ENCODE data around the gene AMACR. TPM values are rescaled to one million over a fixed set of nuclear protein-coding genes. Genes with fewer than 3 reads are reported as not detected.

Gene AMACR
- total and polyA plus RNA-seq, 2 experiments from 2014 or later, result 6.7 to 12.6 TPM

DNA sequence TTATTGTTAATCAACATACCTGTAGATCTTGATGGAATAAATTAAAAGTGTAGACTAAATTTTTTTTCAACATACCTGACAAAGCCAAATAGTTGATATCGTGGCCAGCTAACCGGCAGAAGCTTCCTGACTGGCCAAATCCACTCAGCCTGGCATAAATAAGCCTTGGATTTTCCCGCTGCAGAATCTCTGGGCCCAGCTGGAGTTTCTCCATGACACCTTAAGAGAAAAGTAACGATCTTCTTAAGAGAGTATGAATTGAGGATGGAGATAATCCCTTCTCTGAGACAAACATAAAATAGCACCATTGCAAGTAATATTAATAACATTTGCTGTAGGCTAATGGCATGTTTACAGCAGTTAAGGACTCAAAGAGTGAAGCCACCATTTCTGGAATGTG is 2.2 kb downstream of the AMACR start (continued):
- TF ChIP-seq, protein P1, sequence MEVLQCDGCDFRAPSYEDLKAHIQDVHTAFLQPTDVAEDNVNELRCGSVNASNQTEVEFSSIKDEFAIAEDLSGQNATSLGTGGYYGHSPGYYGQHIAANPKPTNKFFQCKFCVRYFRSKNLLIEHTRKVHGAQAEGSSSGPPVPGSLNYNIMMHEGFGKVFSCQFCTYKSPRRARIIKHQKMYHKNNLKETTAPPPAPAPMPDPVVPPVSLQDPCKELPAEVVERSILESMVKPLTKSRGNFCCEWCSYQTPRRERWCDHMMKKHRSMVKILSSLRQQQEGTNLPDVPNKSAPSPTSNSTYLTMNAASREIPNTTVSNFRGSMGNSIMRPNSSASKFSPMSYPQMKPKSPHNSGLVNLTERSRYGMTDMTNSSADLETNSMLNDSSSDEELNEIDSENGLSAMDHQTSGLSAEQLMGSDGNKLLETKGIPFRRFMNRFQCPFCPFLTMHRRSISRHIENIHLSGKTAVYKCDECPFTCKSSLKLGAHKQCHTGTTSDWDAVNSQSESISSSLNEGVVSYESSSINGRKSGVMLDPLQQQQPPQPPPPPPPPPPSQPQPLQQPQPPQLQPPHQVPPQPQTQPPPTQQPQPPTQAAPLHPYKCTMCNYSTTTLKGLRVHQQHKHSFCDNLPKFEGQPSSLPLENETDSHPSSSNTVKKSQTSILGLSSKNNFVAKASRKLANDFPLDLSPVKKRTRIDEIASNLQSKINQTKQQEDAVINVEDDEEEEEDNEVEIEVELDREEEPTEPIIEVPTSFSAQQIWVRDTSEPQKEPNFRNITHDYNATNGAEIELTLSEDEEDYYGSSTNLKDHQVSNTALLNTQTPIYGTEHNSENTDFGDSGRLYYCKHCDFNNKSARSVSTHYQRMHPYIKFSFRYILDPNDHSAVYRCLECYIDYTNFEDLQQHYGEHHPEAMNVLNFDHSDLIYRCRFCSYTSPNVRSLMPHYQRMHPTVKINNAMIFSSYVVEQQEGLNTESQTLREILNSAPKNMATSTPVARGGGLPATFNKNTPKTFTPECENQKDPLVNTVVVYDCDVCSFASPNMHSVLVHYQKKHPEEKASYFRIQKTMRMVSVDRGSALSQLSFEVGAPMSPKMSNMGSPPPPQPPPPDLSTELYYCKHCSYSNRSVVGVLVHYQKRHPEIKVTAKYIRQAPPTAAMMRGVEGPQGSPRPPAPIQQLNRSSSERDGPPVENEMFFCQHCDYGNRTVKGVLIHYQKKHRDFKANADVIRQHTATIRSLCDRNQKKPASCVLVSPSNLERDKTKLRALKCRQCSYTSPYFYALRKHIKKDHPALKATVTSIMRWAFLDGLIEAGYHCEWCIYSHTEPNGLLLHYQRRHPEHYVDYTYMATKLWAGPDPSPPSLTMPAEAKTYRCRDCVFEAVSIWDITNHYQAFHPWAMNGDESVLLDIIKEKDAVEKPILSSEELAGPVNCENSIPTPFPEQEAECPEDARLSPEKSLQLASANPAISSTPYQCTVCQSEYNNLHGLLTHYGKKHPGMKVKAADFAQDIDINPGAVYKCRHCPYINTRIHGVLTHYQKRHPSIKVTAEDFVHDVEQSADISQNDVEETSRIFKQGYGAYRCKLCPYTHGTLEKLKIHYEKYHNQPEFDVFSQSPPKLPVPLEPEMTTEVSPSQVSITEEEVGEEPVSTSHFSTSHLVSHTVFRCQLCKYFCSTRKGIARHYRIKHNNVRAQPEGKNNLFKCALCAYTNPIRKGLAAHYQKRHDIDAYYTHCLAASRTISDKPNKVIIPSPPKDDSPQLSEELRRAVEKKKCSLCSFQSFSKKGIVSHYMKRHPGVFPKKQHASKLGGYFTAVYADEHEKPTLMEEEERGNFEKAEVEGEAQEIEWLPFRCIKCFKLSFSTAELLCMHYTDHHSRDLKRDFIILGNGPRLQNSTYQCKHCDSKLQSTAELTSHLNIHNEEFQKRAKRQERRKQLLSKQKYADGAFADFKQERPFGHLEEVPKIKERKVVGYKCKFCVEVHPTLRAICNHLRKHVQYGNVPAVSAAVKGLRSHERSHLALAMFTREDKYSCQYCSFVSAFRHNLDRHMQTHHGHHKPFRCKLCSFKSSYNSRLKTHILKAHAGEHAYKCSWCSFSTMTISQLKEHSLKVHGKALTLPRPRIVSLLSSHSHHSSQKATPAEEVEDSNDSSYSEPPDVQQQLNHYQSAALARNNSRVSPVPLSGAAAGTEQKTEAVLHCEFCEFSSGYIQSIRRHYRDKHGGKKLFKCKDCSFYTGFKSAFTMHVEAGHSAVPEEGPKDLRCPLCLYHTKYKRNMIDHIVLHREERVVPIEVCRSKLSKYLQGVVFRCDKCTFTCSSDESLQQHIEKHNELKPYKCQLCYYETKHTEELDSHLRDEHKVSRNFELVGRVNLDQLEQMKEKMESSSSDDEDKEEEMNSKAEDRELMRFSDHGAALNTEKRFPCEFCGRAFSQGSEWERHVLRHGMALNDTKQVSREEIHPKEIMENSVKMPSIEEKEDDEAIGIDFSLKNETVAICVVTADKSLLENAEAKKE (CRISPR knock-in tag; IDR thresholded peaks at IDR 0.05), result no peak
- TF ChIP-seq STAT1 (IDR thresholded peaks at IDR 0.05; ENCODE audit: unreplicated experiment), result no peak
- no peak for TF ChIP-seq ZNF114 (CRISPR knock-in tag; IDR thresholded peaks at IDR 0.05)

DNA sequence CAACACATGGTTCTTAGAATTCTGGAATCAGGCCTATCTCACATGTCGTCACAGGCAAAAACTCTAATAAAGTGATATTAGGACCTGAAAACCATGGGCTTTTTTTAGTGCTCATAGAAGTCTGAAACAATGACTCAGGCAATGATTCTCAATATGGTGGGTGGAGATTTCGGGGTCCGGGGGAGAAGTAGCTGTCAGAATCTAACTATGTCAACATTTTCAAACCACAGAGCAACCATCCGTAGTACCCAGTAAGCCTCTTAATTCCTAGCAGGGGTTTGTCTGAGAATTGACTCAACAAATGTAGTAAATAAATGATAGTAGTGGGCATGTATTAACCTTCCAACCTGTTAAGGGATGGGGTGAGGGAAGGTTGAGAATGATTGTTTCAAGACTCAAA is 2.6 kb downstream of the AMACR start:
- Mint-ChIP-seq H3K36me3 (ENCODE audit: low read depth) (peaks cover 11% of the 10 kb centered on the region), H3K27ac (no peak overlapping the region), H3K27me3 (ENCODE audit: insufficient read depth, low read depth, poor library complexity) (peaks cover 10% of the 10 kb centered on the region), H3K4me1 (peaks cover 18% of the 10 kb centered on the region), H3K9me3 (no peaks in the 10 kb centered on the region), H3K4me3 (no peak overlapping the region)
- H2AFZ ChIP-seq, result no peak overlapping the region
- no peak overlapping the region for H3K4me3 ChIP-seq
- 0 out of 2 replicates have a peak, but pooled peaks cover 3% of the 10 kb centered on the region for H3K36me3 ChIP-seq (ENCODE audit: insufficient read depth)
- H3K79me2 ChIP-seq (replicated peaks; ENCODE audit: insufficient read depth), result no peaks in the 10 kb centered on the region
- H3K27ac ChIP-seq (ENCODE audit: low read depth), result no peak overlapping the region
- H3K4me2 ChIP-seq, result no peak overlapping the region
- ATAC-seq (no peak), DNase-seq (ENCODE audit: low spot score) (no peak)
- H4K20me1 ChIP-seq (replicated peaks; ENCODE audit: insufficient read depth), result no peaks in the 10 kb centered on the region
- H3K27me3 ChIP-seq (ENCODE audit: insufficient read depth), result no peaks in the 10 kb centered on the region
- peaks cover 6% of the 10 kb centered on the region; the same call in 1 of the 2 replicates for H3K4me1 ChIP-seq (ENCODE audit: insufficient read depth)
- no peak for TF ChIP-seq ZNF114 (CRISPR knock-in tag; IDR thresholded peaks at IDR 0.05)
- no peak for TF ChIP-seq NANOG (IDR thresholded peaks at IDR 0.05; ENCODE audit: borderline replicate concordance)
- TF ChIP-seq EZH2phosphoT487 (IDR thresholded peaks at IDR 0.05; ENCODE audit: unreplicated experiment), result no peak
- no peak for TF ChIP-seq STAT1 (IDR thresholded peaks at IDR 0.05; ENCODE audit: unreplicated experiment)
- TF ChIP-seq, protein P1 (CRISPR knock-in tag; IDR thresholded peaks at IDR 0.05), result no peak
- no peak for TF ChIP-seq POLR2AphosphoS5 (IDR thresholded peaks at IDR 0.05; ENCODE audit: low read depth)
- TF ChIP-seq, protein P2, sequence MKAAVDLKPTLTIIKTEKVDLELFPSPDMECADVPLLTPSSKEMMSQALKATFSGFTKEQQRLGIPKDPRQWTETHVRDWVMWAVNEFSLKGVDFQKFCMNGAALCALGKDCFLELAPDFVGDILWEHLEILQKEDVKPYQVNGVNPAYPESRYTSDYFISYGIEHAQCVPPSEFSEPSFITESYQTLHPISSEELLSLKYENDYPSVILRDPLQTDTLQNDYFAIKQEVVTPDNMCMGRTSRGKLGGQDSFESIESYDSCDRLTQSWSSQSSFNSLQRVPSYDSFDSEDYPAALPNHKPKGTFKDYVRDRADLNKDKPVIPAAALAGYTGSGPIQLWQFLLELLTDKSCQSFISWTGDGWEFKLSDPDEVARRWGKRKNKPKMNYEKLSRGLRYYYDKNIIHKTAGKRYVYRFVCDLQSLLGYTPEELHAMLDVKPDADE (IDR thresholded peaks at IDR 0.05), result no peak
- TF ChIP-seq EZH2 (IDR thresholded peaks at IDR 0.05; ENCODE audit: low read depth, unreplicated experiment), result no peak
- TF ChIP-seq JUNB (IDR thresholded peaks at IDR 0.05; ENCODE audit: unreplicated experiment), result no peak
- no peaks in the 10 kb centered on the region for H3K9me2 ChIP-seq (ENCODE audit: insufficient read depth)
- no peaks in the 10 kb centered on the region for H3F3A ChIP-seq (replicated peaks; ENCODE audit: low read depth)
